H1 (cell line): ENCODE results near the gene CEACAM16. TPM values are rescaled to one million over a fixed set of nuclear protein-coding genes. Genes with fewer than 3 reads are reported as not detected.
A peak's percentile ranks its signal among the peaks of the same experiment; 100 is the strongest.

ENCODE experiments used
- CTCF ChIA-PET: fragments of 300-600 bp; sonication (Branson Sonifier 250); formaldehyde crosslinking; loops from one replicate; lab custom pipeline; 2021; ENCODE audit not compliant: partially characterized antibody; lab: Charles Lee
- POLR2A ChIA-PET: fragments of 300-600 bp; sonication (Branson Sonifier 250); formaldehyde crosslinking; loops from one replicate; lab custom pipeline; 2021; ENCODE audit warnings: inconsistent platforms; ENCODE audit not compliant: partially characterized antibody; lab: Charles Lee
- DNase-seq, 2 experiments: peaks; one replicate each; pipeline versions ENCODE4 v3.0.0 to v3.0.0-alpha.2; 2010 to 2022; ENCODE audit warnings: low spot score in 2 of 2, low read depth in 1 of 2, mixed read lengths in 1 of 2
- FAIRE-seq: peaks from 2 replicates; lab custom pipeline; 2011; peaks lifted over from hg19 to GRCh38; lab: Jason Lieb, UNC
- H2AFZ ChIP-seq: 2 replicates; pipeline ENCODE4 v1.8.1; 2012; ENCODE audit warnings: low read length, inconsistent platforms
- H2AK5ac ChIP-seq: 2 replicates; pipeline ENCODE4 v1.6.1; 2013; ENCODE audit warnings: low read depth, low read length
- H2BK120ac ChIP-seq: replicated peaks from 2 replicates; pipeline ENCODE3; 2013; ENCODE audit warnings: low read depth, low read length, inconsistent platforms
- H2BK12ac ChIP-seq: 2 replicates; pipeline ENCODE4 v1.6.1; 2013; ENCODE audit warnings: low read depth, low read length
- H2BK15ac ChIP-seq: 2 replicates; pipeline ENCODE4 v1.6.1; 2013; ENCODE audit warnings: low read length
- H2BK20ac ChIP-seq: 2 replicates; pipeline ENCODE4 v1.6.1; 2013; ENCODE audit warnings: low read length
- H2BK5ac ChIP-seq: 2 replicates; pipeline ENCODE4 v1.6.1; 2013; ENCODE audit warnings: low read depth, low read length
- H3K14ac ChIP-seq: 2 replicates; pipeline ENCODE4 v1.6.1; 2013; ENCODE audit warnings: inconsistent platforms; ENCODE audit not compliant: insufficient read length
- H3K18ac ChIP-seq: 2 replicates; pipeline ENCODE4 v1.6.1; 2013; ENCODE audit warnings: low read length; ENCODE audit errors: extremely low read depth
- H3K23ac ChIP-seq: 2 replicates; pipeline ENCODE4 v1.6.1; 2013; ENCODE audit warnings: inconsistent platforms; ENCODE audit not compliant: insufficient read length
- H3K23me2 ChIP-seq: 2 replicates; pipeline ENCODE4 v1.6.1; 2013; ENCODE audit warnings: low read depth, low read length
- H3K27ac ChIP-seq: 2 replicates; pipeline ENCODE4 v1.6.1; 2011; ENCODE audit warnings: low read depth, low read length, inconsistent platforms
- H3K27me3 ChIP-seq, 4 experiments: replicated peaks in 1 of 4; 1 replicate in 1 of 4; 2 replicates in 3 of 4; pipeline versions ENCODE4 v1.6.1 to v1.8.1; 2011 to 2013; ENCODE audit warnings: low read length in 3 of 4, mild to moderate bottlenecking in 3 of 4, inconsistent platforms in 2 of 4, mixed read lengths in 2 of 4, moderate library complexity in 1 of 4; ENCODE audit not compliant: control insufficient read depth in 3 of 4, insufficient read depth in 3 of 4; ENCODE audit errors: extremely low read depth in 1 of 4
- H3K36me3 ChIP-seq, 4 experiments: 2 replicates each; pipeline versions ENCODE4 v1.6.1 to v1.8.1; 2011 to 2013; ENCODE audit warnings: mild to moderate bottlenecking in 4 of 4, low read length in 3 of 4, moderate library complexity in 2 of 4, control low read depth in 1 of 4, inconsistent platforms in 1 of 4; ENCODE audit not compliant: insufficient read depth in 4 of 4, control insufficient read depth in 2 of 4
- H3K4ac ChIP-seq: replicated peaks from 2 replicates; pipeline ENCODE3; 2013; ENCODE audit warnings: low read length, low read depth, mixed read lengths, inconsistent platforms; ENCODE audit not compliant: insufficient read length
- H3K4me1 ChIP-seq, 4 experiments: replicated peaks in 1 of 4; 1 replicate in 1 of 4; 2 replicates in 3 of 4; pipeline versions ENCODE4 v1.6.1 to v1.8.1; 2011 to 2013; ENCODE audit warnings: low read length in 3 of 4, inconsistent platforms in 2 of 4, mixed read lengths in 1 of 4; ENCODE audit not compliant: insufficient read depth in 4 of 4, control insufficient read depth in 3 of 4
- H3K4me2 ChIP-seq, 2 experiments: 2 replicates each; pipeline versions ENCODE4 v1.6.1 to v1.8.1; 2011 to 2013; ENCODE audit warnings: low read depth in 2 of 2, low read length in 2 of 2, control low read depth in 1 of 2, inconsistent platforms in 1 of 2, mild to moderate bottlenecking in 1 of 2; ENCODE audit not compliant: insufficient read depth in 1 of 2
- H3K4me3 ChIP-seq, 4 experiments: fragments of 200-600, 300-600 bp in 1 of 4; sonication (generic), shearing (Covaris generic), sonication (Bioruptor Twin) in 1 of 4; 2 replicates each; pipeline versions ENCODE4 v1.5.1 to v1.8.1; 2011 to 2016; ENCODE audit warnings: low read length in 4 of 4, low read depth in 3 of 4, control low read depth in 2 of 4, inconsistent platforms in 2 of 4, mild to moderate bottlenecking in 2 of 4, mixed read lengths in 1 of 4, moderate library complexity in 1 of 4; ENCODE audit not compliant: insufficient read depth in 2 of 4; ENCODE audit errors: extremely low read depth in 1 of 4
- H3K56ac ChIP-seq: replicated peaks from 2 replicates; pipeline ENCODE3; 2013; ENCODE audit warnings: low read depth, mild to moderate bottlenecking, mixed read lengths, low read length, inconsistent platforms; ENCODE audit not compliant: insufficient read length
- H3K79me1 ChIP-seq: 2 replicates; pipeline ENCODE4 v1.6.1; 2013; ENCODE audit warnings: low read depth, low read length, control low read depth
- H3K79me2 ChIP-seq, 2 experiments: 2 replicates each; pipeline versions ENCODE4 v1.6.1 to v1.8.1; 2012 to 2013; ENCODE audit warnings: low read length in 2 of 2, mild to moderate bottlenecking in 2 of 2, inconsistent platforms in 1 of 2; ENCODE audit not compliant: insufficient read depth in 2 of 2, control insufficient read depth in 1 of 2
- H3K9ac ChIP-seq, 4 experiments: replicated peaks in 1 of 4; 1 replicate in 1 of 4; 2 replicates in 3 of 4; pipeline versions ENCODE4 v1.6.1 to v1.8.1; 2011 to 2013; ENCODE audit warnings: low read depth in 3 of 4, low read length in 3 of 4, control low read depth in 2 of 4, mild to moderate bottlenecking in 2 of 4, moderate library complexity in 2 of 4, inconsistent platforms in 1 of 4; ENCODE audit errors: extremely low read depth in 1 of 4
- H3K9me3 ChIP-seq, 2 experiments: 2 replicates each; pipeline versions ENCODE4 v1.6.1 to v1.8.1; 2012 to 2013; ENCODE audit warnings: mild to moderate bottlenecking in 2 of 2, moderate library complexity in 2 of 2, control low read depth in 1 of 2, inconsistent platforms in 1 of 2, low read depth in 1 of 2, low read length in 1 of 2, mixed read lengths in 1 of 2; ENCODE audit not compliant: insufficient read depth in 2 of 2
- H4K20me1 ChIP-seq, 2 experiments: replicated peaks in 1 of 2; 2 replicates each; pipeline versions ENCODE3 to v1.8.1; 2011 to 2013; ENCODE audit warnings: inconsistent platforms in 2 of 2, low read length in 2 of 2, mild to moderate bottlenecking in 1 of 2; ENCODE audit not compliant: insufficient read depth in 2 of 2, control insufficient read depth in 1 of 2
- H4K5ac ChIP-seq: 2 replicates; pipeline ENCODE4 v1.6.1; 2013; ENCODE audit warnings: low read length, low read depth, mixed read lengths, inconsistent platforms; ENCODE audit not compliant: insufficient read length
- H4K8ac ChIP-seq: 2 replicates; pipeline ENCODE4 v1.8.0; 2013; ENCODE audit warnings: mild to moderate bottlenecking, moderate library complexity, low read length, inconsistent platforms; ENCODE audit not compliant: insufficient read depth; ENCODE audit errors: extremely low read depth
- H4K91ac ChIP-seq: replicated peaks from 2 replicates; pipeline ENCODE3; 2013; ENCODE audit warnings: low read length, mixed read lengths, inconsistent platforms; ENCODE audit not compliant: insufficient read length
- GABPA ChIP-seq: IDR thresholded peaks from 2 replicates; pipeline ENCODE4 v1.6.1; 2011; ENCODE audit warnings: mild to moderate bottlenecking, low read length, moderate library complexity, borderline replicate concordance; ENCODE audit not compliant: insufficient read depth
- JUND ChIP-seq: IDR thresholded peaks from 2 replicates; pipeline ENCODE4 v1.6.1; 2011; ENCODE audit warnings: mild to moderate bottlenecking, improper control_type of control experiment, low read length
- TEAD4 ChIP-seq: IDR thresholded peaks from 2 replicates; pipeline ENCODE4 v1.6.1; 2012; ENCODE audit warnings: low read depth, low read length, inconsistent platforms, mixed read lengths
- WGBS, 2 experiments: shearing (Covaris generic) in 1 of 2; methylation state at CpG; one replicate each; pipeline versions ENCODE4 v1.1.6 to v1.1.7; 2013 to 2015; ENCODE audit warnings: low lambda C conversion rate in 2 of 2, mixed read lengths in 2 of 2, inconsistent platforms in 1 of 2, low coverage in 1 of 2, missing lambda C conversion rate in 1 of 2; ENCODE audit not compliant: insufficient replicate concordance in 2 of 2, insufficient coverage in 1 of 2, insufficient read length in 1 of 2; ENCODE audit errors: extremely low coverage in 1 of 2, missing lambda C conversion rate in 1 of 2; 5-methylcytosine and 5-hydroxymethylcytosine counted together
- polyA plus RNA-seq, 7 experiments: library from polyadenylated mRNA; depleted of rRNA in 3 of 7; stranded (reverse) in 5 of 7; unstranded in 2 of 7; fragments of >200 nt in 5 of 7; fragments of 200-250 nt in 2 of 7; gene quantifications; 1 replicate in 5 of 7; 2 replicates in 1 of 7; 4 replicates in 1 of 7; pipeline versions ENCODE4 v1.2.1 to v1.2.3, GENCODE V29; 2011 to 2013; ENCODE audit warnings: missing spikeins in 2 of 7, mixed read lengths in 2 of 7
- total RNA-seq: library from RNA; stranded (reverse); fragmentation: NEBNext Ultra II Directional; extraction: Animal tissue kit (Norgen Biotek cat#: 25700); gene quantifications from 2 replicates; pipeline ENCODE4 v1.2.1, GENCODE V29; 2021

CEACAM16 gene
- total and polyA plus RNA-seq, 2 of the 8 experiments (the other 6 are each of a cell fraction or from before 2014, with no cell fraction given): not detected

DNA sequence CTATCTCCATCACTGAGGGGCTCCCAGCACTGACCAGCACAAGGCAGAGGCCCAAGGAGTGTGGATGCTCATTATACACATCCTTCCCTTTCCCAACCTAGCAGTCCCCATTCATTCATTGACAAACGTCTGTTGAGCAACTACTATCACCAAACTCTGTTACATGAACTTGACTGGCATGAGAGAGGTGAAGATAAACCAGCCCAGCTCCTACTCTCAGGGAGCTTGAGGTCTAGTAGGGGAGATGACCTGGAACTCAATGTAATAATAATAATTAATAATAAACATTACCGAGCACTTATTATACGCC, 8.9 kb upstream of the CEACAM16 start:
- no peaks in the 10 kb centered on the region for H3K9me3 ChIP-seq
- H3K18ac ChIP-seq: no peak overlapping the region
- CTCF ChIA-PET: interaction anchor here (0.9 to 11.2 kb wide), 36 partner anchors 9 to 423 kb away, joined by 3 to 134 read pairs (median 6); partner anchors contain the start of gene NECTIN2
- no peak overlapping the region for H3K14ac ChIP-seq
- H2BK15ac ChIP-seq: no peak overlapping the region
- no peak for TF ChIP-seq GABPA
- no peak for TF ChIP-seq TEAD4
- TF ChIP-seq JUND: no peak
- whole genome bisulfite sequencing, 2 experiments: 96% methylated on average over 3 of the region's 3 CpGs; no CpG with 5 or more reads in 1 of the 2 experiments
- no peaks in the 10 kb centered on the region for H3K79me1 ChIP-seq
- no peak overlapping the region for H3K9ac ChIP-seq
- H2BK20ac ChIP-seq: no peak overlapping the region
- no peak overlapping the region for H3K56ac ChIP-seq
- 0 out of 2 replicates have a peak overlapping the region, but pooled peaks have one; percentile 66 for H2BK5ac ChIP-seq
- no peak overlapping the region for H3K27ac ChIP-seq
- peak overlapping the region; percentile 10; the same call in 1 of the 2 replicates for H2AK5ac ChIP-seq
- no peaks in the 10 kb centered on the region for H3K36me3 ChIP-seq
- no peak for DNase-seq
- H2AFZ ChIP-seq: 0 out of 2 replicates have a peak overlapping the region, but pooled peaks have one; percentile 54
- POLR2A ChIA-PET: interaction anchor here (1.0 to 1.5 kb wide), 4 partner anchors 28 to 83 kb away, joined by 3 read pairs; no protein-coding TSS in a partner anchor
- no peak overlapping the region for H4K8ac ChIP-seq
- H4K20me1 ChIP-seq: no peaks in the 10 kb centered on the region
- H3K79me2 ChIP-seq: no peaks in the 10 kb centered on the region
- no peak for FAIRE-seq
- no peak overlapping the region for H4K91ac ChIP-seq
- H3K4me1 ChIP-seq: peaks cover 0 to 12% (median 2%) of the 10 kb centered on the region in 4 experiments; a peak in 4 of 7 replicates
- no peak overlapping the region for H4K5ac ChIP-seq
- H3K27me3 ChIP-seq: no peaks in the 10 kb centered on the region
- H3K4me3 ChIP-seq: no peak overlapping the region
- no peaks in the 10 kb centered on the region; the same call in 1 of the 2 replicates for H3K23me2 ChIP-seq
- H2BK12ac ChIP-seq: peak overlapping the region; percentile 94; the same call in 1 of the 2 replicates
- H3K23ac ChIP-seq: no peak overlapping the region
- H3K4me2 ChIP-seq: no peak overlapping the region
- no peak overlapping the region for H2BK120ac ChIP-seq
- no peak overlapping the region for H3K4ac ChIP-seq
